AG09319 (cell line): ENCODE results near the gene ATG7.
"Not testable (repeated sequence)": the region's sequence is repeated elsewhere in the genome, so short reads cannot be mapped to it uniquely, and the experiment has no call there.

Source experiments
- DNase-seq: peaks from one replicate; pipeline ENCODE4 v3.0.0-alpha.2; 2010; ENCODE audit warnings: low read depth; ENCODE audit errors: extremely low read depth
- CTCF ChIP-seq: IDR thresholded peaks from 2 replicates; pipeline ENCODE4 v1.5.1; 2011; ENCODE audit warnings: low read depth, mild to moderate bottlenecking, inconsistent platforms, low read length, moderate library complexity

Gene ATG7

DNA sequence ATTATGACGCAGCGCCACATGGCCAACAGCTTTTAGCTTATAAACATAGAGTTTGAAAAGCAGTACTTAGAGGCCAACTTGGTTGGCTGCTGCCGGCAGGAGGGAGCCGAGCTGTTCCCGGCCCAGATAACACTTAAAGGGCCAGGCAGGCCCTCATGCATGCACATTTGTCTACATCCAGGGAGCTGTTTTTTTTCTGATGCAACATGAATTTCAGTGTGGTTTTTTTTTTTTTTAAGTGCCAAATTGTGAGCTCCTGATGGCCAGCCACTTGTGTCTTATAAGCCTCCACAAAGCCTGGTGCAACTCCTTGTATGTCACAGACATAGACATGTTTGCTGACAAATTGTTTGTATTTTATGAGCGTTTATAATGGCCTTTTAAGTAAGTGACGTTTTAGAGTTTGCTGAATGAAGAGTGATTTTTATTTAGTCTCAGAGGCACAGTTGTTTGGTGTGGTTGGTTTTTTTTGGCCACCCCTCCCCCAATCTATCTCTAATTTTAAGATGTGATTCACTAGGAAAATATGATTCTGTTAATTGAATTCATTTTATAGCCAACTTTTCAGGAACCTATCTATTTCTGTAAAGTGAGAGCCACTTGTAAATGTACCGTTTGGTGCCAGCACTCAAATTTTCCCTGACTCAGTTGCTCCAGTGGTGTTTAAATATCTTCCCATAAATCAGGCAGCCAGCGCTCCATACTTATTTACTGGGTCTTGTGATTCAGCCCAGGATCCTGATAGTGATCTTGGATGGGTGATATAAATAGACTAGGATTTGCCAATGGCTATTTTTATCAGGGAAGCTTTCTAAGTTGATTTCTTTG, 237.2 kb downstream of the ATG7 start:
- peak; percentile 31 for TF ChIP-seq CTCF
- peak; percentile 83 for DNase-seq

- no peak for TF ChIP-seq CTCF
- DNase-seq, result no peak
Observed at GRCh38 chr3:11510001-11510340, 237.8 kb downstream of the ATG7 start.

GRCh38 chr3:11510356-11510755, 238.2 kb downstream of the ATG7 start:
- DNase-seq, result no peak
- no peak for TF ChIP-seq CTCF

DNA sequence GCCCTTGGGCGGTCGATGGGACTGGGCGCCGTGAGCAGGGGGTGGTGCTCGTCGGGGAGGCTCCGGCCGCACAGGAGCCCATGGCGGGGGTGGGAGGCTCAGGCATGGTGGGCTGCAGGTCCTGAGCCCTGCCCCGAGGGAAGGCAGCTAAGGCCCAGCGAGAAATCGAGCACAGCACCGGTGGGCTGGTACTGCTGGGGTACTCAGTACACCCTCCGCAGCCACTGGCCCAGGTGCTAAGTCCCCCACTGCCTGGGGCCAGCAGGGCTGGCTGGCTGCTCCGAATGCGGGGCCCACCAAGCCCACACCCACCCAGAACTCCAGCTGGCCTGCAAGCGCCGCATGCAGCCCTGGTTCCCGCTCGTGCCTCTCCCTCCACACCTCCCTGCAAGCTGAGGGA, 239.4 kb downstream of the ATG7 start:
- not testable (repeated sequence) for DNase-seq

GRCh38 chr3:11513125-11513816, 241.1 kb downstream of the ATG7 start:
- not testable (repeated sequence) for DNase-seq

- no peak for TF ChIP-seq CTCF
Observed at GRCh38 chr3:11513817-11514135, 241.6 kb downstream of the ATG7 start.

DNA sequence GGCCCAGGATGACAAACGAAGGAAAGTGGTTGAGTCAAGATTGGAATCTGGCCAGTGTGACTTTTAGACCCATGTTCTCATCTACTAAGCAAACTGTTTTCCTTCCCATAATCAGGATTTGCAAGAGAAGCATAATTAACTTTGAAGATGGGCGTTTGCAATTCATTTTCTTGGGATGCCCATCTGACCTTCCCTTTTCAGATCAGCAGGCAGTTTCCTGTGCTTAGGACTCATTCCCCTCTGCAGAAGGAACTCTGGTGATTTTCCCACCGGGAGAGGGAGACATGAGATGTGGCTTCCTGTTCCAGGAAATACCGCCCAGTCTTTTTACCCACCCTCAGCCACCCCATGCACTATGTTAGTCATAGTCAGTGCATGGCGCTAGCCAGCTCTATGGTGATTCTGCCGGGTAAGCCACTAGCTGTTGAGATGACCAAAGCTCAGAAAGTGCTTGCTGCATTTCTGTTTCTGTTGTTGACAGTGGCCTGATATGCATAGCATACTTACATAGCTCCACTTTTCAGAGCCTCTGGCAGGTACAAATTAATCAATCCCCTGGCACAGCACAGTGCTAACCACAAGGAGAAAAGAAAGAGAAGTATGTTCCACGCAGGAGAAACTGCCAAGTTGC, 242.1 kb downstream of the ATG7 start:
- TF ChIP-seq CTCF, result no peak
- DNase-seq, result no peak

More at GRCh38 chr3:11513817-11514135, 241.6 kb downstream of the ATG7 start:
- DNase-seq, result no peak

GRCh38 chr3:11517601-11518000, 245.4 kb downstream of the ATG7 start:
- no peak for TF ChIP-seq CTCF
- DNase-seq, result no peak
